ENCODE results near the gene ZBTB44. TPM values are rescaled to one million over a fixed set of nuclear protein-coding genes. Genes with fewer than 3 reads are reported as not detected.
"Not testable (repeated sequence)": the region's sequence is repeated elsewhere in the genome, so short reads cannot be mapped to it uniquely, and the experiment has no call there.

ZBTB44 gene
- total RNA-seq, 1 donor from 2014 or later = 24.4 TPM

DNA sequence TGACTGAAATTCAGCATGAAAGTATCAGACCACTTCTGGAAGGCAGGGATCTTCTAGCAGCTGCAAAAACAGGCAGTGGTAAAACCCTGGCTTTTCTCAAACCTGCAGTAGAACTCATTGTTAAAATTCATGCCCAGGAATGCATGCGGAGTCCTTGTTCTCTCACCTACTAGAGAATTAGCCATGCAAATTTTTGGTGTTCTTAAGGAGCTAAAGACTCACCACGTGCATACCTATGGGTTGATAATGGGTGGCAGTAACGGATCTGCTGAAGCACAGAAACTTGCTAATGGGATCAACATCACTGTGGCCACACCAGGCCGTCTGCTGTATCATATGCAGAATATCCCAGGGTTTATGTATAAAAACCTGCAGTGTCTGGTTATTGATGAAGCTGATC is 19.1 kb downstream of the ZBTB44 start:
- TF ChIP-seq, protein P1, sequence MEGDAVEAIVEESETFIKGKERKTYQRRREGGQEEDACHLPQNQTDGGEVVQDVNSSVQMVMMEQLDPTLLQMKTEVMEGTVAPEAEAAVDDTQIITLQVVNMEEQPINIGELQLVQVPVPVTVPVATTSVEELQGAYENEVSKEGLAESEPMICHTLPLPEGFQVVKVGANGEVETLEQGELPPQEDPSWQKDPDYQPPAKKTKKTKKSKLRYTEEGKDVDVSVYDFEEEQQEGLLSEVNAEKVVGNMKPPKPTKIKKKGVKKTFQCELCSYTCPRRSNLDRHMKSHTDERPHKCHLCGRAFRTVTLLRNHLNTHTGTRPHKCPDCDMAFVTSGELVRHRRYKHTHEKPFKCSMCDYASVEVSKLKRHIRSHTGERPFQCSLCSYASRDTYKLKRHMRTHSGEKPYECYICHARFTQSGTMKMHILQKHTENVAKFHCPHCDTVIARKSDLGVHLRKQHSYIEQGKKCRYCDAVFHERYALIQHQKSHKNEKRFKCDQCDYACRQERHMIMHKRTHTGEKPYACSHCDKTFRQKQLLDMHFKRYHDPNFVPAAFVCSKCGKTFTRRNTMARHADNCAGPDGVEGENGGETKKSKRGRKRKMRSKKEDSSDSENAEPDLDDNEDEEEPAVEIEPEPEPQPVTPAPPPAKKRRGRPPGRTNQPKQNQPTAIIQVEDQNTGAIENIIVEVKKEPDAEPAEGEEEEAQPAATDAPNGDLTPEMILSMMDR (IDR thresholded peaks at IDR 0.05) = no peak
- DNase-seq (ENCODE audit: low spot score in 2 of 2) = no peak
- no peaks in the 10 kb centered on the region for H3K36me3 ChIP-seq
- no peaks in the 10 kb centered on the region for H3K4me1 ChIP-seq
- no peaks in the 10 kb centered on the region for H3K27me3 ChIP-seq
- intact Hi-C loops (cut with DNase I) = no loop called here
- H3K4me3 ChIP-seq = no peak overlapping the region
- no peaks in the 10 kb centered on the region for H3K9me3 ChIP-seq
- no peak overlapping the region for H3K27ac ChIP-seq

DNA sequence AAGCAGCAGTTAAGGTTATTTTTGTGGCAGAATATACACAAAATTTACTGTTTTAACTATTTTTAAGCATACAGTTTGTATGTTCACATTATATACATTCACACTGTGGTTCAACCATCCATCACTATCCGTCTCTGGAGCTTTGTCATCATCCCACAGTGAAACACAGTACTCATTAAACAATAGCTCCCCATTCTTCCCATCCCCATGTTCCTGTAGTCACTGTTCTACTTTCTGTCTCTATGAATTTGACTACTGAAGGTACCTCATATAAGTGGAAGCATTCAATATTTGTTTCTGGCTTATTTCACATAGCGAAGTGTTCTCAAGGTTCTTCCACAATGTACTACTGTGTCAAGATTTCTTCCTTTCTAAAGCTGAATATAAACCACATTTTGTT is 32.6 kb downstream of the ZBTB44 start:
- peaks cover 0 to 8% of the 10 kb centered on the region in 2 donors for H3K9me3 ChIP-seq
- H3K36me3 ChIP-seq = no peaks in the 10 kb centered on the region
- no peak overlapping the region for H3K4me3 ChIP-seq
- TF ChIP-seq, protein P1 (IDR thresholded peaks at IDR 0.05) = no peak
- intact Hi-C loops (cut with DNase I) = no loop called here
- H3K27ac ChIP-seq = no peak overlapping the region
- H3K27me3 ChIP-seq = no peaks in the 10 kb centered on the region
- no peak for DNase-seq (ENCODE audit: low spot score in 2 of 2)
- H3K4me1 ChIP-seq = peaks cover 0 to 6% of the 10 kb centered on the region in 2 donors

DNA sequence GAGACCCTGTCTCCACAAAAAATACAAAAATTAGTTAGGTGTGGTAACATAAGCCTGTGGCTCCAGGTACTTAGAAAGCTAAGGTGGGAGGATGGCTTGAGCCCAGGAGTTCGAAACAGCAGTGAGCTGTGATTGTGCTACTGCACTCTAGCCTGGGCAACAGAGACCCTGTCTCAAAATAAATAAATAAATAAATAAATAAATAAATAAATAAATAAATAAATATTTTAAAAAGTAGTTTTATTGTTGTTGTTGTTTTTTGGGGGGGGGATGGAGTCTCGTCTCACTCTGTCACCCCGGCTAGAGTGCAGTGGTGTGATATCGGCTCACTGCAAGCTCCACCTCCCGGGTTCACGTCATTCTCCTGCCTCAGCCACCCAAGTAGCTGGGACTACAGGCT is 33.4 kb downstream of the ZBTB44 start:
- H3K27ac ChIP-seq; DNase-seq (ENCODE audit: low spot score in 2 of 2); intact Hi-C loops (cut with DNase I); H3K27me3 ChIP-seq; H3K9me3 ChIP-seq; H3K4me3 ChIP-seq; H3K4me1 ChIP-seq; H3K36me3 ChIP-seq: not testable (repeated sequence)

DNA sequence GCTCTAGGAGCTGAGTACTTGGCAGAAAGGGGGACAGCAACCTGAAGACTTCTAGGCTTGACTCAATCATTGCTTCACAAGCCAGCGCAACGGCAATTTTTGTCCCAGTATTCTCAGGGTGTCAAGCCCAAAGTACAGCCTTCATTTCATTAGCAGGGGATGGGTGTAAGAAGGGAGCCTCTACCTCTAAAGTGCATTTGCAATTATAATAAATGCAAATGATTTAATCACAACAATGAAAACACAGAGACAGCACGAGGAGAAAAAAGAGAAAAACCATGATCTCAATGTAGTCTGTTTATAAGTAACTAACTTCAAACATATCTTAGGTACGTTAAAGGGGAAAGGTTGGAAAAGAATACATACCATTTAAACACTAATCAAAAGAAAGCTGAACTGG is 34.7 kb downstream of the ZBTB44 start:
- TF ChIP-seq, protein P1 (IDR thresholded peaks at IDR 0.05) = no peak
- Histone ChIP-seq H3K4me1 (peaks cover 0 to 6% of the 10 kb centered on the region in 2 donors), H3K27ac (no peak overlapping the region), H3K9me3 (peaks cover 0 to 8% of the 10 kb centered on the region in 2 donors), H3K36me3 (no peaks in the 10 kb centered on the region), H3K4me3 (no peak overlapping the region), H3K27me3 (no peaks in the 10 kb centered on the region)
- no peak for DNase-seq (ENCODE audit: low spot score in 2 of 2)
- intact Hi-C loops (cut with DNase I) = no loop called here

DNA sequence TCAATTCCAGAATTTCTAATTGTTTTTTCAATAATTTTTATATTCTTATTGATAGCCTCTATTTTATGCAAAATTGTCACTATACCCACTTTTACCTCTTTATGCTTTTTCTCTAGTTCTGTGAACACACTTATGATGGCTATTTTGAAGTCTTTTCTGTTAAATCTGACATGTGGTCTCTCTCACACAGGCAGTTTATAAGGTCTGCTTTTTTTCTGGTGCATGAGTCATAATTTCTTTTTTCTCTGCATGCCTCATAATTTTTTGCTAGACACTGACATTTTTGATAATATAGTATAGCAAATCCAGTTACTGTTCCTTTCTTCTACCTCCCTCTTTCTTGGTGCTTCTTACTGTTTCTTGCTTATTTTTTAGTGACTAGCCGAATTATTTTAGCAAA is 36.0 kb downstream of the ZBTB44 start:
- Histone ChIP-seq H3K9me3 (peaks cover 0 to 8% of the 10 kb centered on the region in 2 donors), H3K27ac (no peak overlapping the region), H3K36me3 (no peaks in the 10 kb centered on the region), H3K27me3 (no peaks in the 10 kb centered on the region), H3K4me1 (peaks cover 0 to 6% of the 10 kb centered on the region in 2 donors), H3K4me3 (no peak overlapping the region)
- DNase-seq (ENCODE audit: low spot score in 2 of 2) = no peak
- TF ChIP-seq, protein P1 (IDR thresholded peaks at IDR 0.05) = no peak
- intact Hi-C loops (cut with DNase I) = no loop called here

DNA sequence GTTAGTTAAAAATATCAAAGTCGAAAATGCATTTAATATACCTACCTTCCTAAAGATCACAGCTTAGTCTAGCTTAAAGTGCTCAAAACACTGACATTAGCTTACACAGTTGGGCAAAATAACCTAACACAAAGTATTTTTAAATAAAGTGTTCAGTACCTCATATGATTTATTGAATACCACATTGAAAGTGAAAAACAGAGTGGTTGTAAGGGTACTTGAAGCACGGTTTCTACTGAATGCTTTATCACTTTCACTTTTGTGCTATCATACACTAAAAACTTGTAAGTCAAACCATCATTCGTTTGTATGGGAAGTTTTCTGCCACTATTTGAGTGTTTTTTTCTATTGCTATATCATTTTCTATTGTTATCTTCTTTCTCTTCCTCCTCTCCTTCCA is 36.6 kb downstream of the ZBTB44 start:
- intact Hi-C loops (cut with DNase I) = no loop called here
- Histone ChIP-seq H3K4me3 (no peak overlapping the region), H3K36me3 (no peaks in the 10 kb centered on the region), H3K27ac (no peak overlapping the region), H3K9me3 (peaks cover 0 to 8% of the 10 kb centered on the region in 2 donors), H3K27me3 (no peaks in the 10 kb centered on the region), H3K4me1 (peaks cover 0 to 2% of the 10 kb centered on the region in 2 donors)
- TF ChIP-seq, protein P1 (IDR thresholded peaks at IDR 0.05) = no peak
- no peak for DNase-seq (ENCODE audit: low spot score in 2 of 2)

Data from ascending aorta (tissue), 2 donors.